Measurements from ENCODE around the gene CSNK2A1.
"Not testable (repeated sequence)": the region's sequence is repeated elsewhere in the genome, so short reads cannot be mapped to it uniquely, and the experiment has no call there.

CSNK2A1 gene

DNA sequence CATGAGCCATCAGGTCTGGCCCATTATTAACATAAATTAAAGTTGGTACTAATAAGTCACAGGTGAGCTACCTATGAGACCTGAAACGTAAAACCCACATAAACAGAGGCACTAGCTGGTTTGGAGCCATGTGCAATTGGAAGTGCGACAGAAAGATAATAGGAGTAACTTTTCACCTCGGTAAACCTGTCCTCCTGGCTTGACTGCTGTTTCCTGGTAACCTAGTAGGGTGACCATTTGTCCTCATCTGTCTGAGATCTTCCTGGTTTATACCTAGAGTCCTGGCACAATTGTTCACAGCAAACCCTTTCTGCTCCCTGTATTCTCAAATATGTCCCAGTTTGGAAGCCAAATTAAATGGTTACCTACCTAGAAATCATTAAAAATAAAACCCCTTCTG lies 88.6 kb downstream of the CSNK2A1 start:
- DNase-seq (ENCODE audit: low read depth), result no peak

DNA sequence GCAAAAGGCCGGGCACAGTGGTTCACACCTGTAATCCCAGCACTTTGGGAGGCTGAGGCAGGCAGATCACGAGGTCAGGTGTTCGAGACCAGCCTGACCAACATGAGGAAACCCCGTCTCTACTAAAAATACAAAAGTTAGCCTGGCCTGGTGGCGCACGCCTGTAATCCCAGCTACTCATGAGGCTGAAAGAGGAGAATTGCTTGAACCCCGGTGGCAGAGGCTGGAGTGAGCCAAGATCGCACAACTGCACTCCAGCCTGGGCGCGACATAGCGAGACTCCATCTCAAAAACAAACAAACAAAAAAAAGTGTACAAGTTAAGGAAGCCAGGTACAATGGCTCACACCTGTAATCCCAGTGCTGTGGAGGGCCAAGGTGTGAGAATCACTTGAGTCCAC lies 91.6 kb downstream of the CSNK2A1 start:
- not testable (repeated sequence) for DNase-seq (ENCODE audit: low read depth)

DNA sequence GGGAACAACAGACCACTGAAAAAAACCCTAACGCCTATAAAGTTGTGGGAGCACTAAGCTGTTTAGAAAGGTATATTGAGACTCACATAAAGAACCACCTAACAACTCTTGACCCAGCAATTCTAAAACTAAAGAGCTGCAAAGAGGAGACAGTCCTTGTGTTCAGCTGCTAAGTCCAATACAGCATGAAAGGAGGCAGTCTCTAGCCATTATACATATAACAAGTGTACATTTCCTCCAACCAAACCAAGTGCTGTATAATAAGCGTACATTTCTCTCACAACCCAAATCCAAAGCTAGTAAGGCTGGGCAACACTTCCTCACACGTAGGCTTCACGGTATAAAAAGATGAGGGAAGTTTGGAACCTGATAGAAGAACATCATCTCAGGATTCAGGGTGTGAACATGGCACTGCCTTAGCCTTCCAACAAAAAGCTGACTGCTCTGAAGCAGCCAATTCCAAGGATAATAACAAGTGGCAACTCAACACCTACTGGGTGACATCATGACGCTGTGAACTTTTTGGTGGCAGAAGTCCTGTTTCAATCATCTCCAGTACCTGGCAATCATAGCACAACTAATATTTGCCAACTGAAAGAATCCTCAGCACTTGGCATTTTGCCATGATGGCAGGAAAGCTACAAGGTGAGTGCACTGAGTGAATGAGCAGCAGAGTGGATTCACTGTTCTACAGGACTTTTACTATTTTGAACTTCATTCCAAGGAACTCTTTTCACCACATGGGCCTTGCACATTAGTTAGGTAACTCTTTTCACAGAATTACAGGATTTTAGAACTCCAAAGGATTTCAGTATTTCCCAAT lies 97.9 kb downstream of the CSNK2A1 start:
- no peak for DNase-seq (ENCODE audit: low read depth)

DNA sequence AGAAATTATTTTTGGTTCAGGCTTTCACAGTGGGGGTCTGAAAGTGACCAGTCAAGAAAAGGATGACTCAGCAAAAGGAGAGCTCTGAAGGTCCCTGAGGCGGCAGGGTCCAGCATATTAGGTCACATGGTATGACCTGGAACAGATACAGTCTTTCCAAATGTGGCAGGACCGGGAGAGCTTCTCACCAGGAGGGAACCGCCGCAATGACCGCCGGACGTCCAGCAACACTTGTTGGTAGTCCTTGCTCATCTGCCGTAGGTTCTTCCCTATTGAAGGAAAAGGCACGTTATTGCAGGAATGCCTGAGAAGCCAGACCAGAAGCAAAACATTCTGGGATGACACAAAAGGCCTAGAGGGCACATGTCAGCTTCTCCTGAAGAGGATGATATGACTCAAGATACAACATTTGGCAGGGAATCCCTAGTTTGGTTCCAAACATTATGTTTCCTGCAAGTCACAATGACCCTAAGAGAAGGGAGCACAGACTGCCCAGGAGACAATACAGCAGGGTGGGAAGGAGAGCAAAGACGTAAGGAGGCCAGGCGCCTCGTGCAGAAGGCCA lies 98.6 kb downstream of the CSNK2A1 start:
- peak; percentile 66 for DNase-seq (ENCODE audit: low read depth)

DNA sequence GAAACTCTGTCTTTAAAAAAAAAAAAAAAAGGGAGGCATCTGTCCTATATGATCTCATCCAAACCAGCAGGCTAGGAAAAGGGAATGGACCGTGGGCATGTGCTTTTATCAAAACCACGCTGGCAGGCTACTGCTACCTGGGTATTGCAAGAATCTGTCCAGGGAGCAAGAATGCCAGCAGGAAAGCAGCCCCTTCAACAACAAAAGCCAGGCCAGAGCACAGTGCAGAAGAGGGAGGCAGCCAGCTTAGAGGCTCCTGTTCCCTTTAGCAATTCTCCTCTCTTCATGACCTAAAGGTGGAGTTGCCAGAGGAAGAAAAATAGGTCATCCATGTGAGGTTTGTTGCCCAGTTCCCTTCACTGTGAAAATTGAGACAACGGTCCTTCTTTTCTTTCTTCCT lies 99.5 kb downstream of the CSNK2A1 start:
- DNase-seq (ENCODE audit: low read depth), result no peak

DNA sequence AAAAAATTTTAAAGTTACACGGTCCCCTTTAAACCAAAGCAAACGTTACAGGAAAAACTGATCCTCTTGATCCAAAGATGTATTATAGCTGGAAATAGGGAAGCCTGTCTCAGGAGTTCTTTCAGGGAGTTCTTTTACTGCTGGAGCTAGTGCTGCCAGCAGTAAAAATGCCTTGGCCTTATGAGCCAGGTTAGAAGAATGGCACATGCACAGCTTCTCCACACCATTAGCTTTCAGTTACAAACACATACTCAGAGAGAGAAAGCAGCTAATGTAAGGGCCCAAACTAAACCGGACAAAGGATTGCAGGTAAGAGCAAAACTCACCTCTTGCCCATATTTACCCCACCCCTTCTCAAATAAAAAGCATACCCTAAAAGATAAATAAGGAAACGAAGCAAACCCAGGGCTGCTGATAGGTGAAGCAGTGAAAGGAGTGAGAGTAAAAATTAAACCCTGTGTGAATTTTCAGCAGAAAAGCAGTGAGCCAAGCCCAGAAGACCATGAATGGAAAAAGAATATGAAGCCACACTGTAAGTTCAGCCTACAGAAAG lies 100.3 kb downstream of the CSNK2A1 start:
- no peak for DNase-seq (ENCODE audit: low read depth)

DNA sequence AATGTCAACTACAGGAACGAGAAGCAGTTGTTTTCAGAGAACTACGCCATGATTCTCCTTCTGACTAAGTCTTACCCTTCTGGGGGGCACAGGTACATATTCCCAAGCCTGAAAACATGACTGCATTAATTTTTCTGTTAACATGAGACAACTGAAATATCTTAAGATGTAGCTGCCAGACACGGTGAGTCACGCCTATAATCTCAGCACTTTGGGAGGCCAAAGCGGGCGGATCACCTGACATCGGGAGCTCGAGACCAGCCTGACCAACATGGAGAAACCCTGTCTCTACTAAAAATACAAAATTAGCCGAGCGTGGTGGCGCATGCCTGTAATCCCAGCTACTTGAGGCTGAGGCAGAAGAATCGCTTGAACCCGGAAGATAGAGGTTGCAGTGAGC lies 103.0 kb downstream of the CSNK2A1 start:
- no peak for DNase-seq (ENCODE audit: low read depth)

DNA sequence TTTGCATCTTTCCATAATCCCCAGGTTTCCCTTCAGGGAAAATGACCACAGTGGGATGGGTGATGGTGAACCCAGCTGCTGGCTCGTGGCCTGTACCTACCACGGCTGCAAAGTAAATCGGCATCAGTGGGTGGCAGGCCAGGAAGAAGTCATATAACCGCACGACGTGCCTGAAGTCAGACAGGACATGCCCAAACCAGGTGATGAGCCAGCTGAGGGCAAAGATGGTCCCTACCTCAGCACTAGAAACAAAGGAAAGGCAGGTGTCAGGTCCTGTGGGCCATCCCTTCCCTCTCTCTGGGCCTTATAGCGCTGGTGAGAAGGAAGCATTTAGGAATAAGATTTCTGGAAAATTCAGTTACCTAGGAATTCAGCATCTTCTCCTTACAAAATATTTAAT lies 103.4 kb downstream of the CSNK2A1 start:
- DNase-seq (ENCODE audit: low read depth), result no peak

DNA sequence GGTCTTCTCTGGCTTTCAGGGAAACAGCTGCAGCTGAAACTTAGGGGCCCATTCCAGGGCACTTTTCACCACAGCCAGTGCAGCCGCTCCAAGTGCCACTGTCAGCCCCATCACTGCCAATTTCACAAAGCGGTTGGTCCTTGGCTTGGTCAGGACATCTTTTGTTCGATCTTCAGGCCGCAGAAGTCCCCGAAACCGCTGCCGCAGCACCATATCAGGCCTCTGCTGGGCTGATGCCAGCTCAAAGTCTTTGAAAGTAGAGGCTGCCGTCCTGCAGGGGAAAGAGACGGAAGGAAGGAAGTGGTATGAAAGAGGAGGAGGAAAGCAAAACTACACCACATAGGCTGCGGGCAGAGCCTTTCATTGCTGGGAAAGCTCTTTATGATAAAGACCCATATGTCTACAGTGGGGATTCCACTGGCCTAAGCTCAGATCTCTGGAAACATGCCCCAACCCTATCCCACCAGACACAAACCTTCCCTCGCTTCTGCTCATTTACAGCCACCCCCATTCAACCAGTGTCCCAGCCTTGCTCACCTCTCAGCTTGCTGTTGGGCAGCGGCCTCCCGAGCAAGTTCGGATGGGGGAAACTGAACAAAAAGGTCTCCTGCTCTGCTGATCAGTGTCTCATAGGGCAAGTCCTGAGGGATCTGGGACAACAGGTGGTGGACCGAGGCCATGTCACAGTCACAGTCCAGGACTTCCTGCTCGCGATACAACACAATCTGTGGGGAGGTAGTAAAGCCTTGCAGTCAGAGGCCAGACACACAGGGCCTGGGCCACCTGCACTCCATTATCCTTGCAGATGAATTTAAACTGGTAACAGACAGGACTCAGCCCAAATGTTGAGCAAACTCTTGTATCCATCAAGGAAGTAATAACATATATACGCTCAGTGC lies 104.8 kb downstream of the CSNK2A1 start:
- DNase-seq (ENCODE audit: low read depth), result no peak

DNA sequence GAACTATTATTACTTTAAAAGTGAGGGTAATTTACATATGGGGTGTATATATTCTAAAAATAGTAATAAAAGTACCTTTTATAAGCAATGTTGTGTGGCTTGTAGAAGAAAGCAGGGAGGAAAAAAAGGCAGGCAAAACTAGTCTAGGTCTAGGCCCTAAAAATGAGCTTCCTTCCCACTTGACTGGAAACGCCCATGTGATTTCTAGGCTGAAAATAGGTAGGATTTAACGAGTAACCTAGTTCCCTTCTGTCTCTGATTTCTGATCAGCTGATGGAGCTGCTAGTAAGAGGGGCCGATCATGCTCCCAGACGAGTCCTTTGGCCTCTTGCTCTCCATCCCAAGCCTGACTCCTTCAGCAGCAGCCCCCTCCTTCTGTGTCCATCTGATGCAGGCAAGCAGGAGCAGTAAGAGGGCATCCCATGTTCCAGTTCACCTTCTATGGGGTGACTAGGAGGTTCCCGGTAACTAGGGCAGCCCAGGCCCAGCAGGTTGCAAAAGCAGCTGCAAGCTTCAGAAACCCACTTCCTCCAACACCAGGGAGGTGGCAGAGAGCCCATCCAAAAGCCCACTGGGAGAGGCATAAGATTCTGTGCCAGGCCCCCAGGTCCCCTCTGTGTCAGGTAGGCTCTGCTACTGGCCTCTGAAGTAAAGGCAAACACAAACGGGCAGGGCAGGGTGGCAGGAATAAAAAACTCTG lies 105.7 kb downstream of the CSNK2A1 start:
- DNase-seq (ENCODE audit: low read depth), result no peak

DNA sequence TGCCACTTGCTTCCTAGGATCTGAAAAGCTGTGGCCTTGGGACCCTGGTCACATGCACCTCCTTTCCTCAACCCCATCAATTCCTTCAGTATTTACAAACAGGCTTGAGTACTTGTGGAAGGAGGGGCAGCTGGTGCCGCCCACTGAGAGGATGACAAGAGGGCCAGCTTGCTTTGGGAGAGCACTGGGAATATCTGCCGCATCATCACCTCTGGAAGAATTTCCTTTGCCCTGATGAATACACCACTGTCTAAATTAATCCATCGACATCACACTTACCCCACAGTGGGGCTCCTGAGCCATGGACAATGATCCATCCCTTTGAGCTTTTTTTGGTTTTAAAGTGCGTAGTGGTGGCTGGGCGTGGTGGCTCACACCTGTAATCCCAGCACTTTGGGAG lies 107.1 kb downstream of the CSNK2A1 start:
- no peak for DNase-seq (ENCODE audit: low read depth)

DNA sequence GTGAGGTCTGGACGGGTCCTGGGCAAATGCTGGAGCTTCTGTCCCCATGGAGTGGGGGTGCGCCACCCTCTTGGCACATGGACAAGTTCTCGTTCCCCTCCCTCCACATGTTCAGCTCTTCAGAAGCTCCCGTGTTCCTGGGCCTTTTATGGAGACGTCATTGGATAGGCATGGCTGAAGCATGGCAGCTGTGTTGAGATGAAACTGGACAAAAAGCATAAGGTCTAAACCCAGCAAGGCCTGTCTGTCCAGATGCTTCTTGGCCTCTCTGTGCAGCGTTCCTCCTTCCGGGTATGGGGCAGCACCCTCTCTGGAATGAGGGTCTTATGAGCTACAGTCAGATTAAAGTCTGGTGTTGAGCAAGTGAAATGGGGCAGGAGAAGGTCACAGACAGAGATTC lies 108.0 kb downstream of the CSNK2A1 start:
- no peak for DNase-seq (ENCODE audit: low read depth)

DNA sequence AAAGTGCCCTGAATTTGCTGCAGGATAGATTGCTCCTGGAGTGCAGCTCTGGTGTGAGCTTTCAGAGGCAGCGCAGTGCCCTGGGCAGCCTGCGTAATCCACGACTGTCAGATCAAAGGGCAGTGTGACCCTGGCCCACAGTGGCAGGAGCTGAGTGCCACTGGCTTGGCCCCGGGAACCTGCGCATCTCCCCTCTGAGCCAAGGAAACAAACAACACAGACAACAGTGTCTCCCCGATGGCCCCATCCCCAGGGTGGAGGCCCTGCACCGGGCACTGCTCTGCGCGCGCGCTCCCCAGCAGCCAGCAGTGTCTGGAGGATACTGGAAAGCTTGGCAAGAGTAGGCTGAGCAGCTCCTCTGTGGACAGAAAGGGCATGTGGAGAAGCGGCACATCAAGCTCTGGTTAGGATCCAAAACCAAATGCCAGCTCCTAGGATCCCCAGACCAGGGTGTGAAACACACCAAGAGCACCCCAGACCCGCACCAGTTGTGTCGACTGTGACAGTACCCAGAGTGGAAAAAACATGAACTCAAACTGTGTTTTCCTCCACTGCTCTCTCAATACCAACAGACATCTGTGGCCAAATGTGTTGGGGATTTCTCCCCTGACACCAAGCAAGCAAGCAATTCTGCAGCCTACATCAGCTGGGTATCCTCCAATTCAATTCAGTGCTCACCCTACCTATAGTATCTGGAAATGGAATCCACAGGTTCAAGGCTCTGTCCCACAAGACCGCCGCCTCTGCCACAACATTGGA lies 108.8 kb downstream of the CSNK2A1 start:
- DNase-seq (ENCODE audit: low read depth), result no peak

DNA sequence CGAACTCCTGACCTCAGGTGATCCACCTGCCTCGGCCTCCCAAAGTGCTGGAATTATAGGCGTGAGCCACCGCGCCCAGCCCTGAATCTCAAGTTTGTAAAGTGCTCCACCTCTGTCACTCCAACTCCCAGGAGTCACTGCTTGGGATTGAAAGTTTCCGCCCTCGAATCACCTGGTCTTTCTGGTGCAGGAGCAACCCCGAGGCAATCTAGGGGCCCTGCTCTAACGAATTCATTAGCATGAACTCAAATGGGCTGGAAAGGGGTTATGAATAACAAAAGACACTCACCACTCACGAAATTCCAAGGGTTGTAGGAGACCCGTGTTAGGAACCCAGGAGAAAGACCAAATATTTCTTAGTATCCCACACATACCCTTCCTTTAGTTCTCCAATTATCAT lies 109.4 kb downstream of the CSNK2A1 start:
- no peak for DNase-seq (ENCODE audit: low read depth)

DNA sequence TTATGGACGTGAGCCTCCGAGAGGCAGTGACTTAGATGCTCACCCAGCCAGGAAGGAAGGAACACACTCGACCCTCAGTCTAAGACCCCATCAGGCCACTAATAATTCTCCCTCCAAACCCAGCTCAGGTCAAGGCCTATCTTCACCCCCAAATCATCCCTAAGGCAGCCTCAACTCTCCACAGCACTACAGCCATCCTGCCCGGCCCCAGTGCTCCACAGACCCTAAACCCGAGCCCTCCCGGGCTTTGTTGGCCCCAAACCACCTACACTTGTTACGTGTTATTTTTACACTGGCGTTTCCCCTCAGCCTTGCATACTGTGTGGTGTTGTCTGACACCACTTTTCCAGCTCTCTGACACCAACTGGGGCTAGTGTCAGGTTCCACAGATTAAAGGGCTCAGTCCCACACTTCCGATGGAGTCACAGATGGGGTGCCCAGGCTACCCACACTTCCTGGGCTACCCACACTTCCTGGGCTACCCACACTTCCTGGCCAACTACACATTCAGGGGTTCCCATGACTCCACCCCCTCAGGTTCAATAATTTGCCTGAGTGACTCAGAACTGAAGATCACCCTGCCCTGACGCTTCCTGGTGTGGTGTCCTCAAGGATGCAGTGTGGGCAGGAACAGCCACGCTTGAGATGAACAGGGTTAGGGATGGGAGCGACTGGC lies 110.2 kb downstream of the CSNK2A1 start:
- DNase-seq (ENCODE audit: low read depth), result no peak

DNA sequence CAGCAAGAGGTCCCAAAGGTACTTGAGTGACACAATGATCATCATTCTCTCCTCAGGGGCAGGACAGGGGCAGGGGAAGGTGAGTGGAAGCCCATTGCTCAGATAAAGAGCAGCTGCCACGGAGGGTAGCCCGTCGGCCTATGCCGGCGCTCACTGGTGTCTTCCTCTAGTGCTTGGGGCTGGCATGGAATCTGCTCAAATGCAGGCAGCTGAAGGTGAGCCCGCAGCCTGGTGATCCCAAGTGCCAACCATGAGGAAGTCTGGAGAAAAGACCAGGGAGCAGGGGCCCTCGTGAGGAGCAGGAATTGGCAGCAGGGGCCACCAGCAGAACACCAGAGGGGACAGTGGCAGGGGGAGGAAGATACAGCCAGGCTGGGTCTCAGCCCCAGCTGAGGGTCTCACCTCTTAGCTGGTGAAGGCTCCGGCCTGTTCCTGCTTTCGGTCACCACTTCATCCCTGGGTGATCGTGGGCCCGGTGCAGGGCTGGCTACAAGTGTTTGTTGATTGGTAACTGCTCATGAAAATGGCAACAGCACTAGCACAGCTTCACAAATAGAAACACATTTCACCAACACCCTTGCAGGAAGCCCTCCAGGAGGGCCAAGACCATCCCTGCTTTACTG lies 110.8 kb downstream of the CSNK2A1 start:
- no peak for DNase-seq (ENCODE audit: low read depth)

DNA sequence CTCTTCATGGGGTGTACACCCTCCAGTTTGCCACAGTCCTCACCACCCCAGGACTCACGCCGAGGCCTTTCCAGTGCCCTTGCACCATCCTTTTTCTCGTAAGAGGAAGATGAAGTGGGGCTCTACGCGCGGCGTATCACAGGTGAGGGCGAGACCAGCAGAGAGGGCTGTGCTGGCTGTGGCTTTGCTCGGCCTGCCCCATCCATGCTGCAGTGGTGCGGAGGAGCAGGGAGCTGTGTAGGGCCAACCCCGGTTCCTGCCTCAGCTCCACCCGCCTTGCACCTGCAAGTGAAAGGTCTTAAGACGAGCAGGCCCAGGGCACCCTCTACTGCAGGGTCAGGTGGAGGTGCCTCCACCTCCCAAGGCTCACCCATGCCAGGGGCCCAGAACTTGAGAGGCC lies 111.4 kb downstream of the CSNK2A1 start:
- DNase-seq (ENCODE audit: low read depth), result no peak

DNA sequence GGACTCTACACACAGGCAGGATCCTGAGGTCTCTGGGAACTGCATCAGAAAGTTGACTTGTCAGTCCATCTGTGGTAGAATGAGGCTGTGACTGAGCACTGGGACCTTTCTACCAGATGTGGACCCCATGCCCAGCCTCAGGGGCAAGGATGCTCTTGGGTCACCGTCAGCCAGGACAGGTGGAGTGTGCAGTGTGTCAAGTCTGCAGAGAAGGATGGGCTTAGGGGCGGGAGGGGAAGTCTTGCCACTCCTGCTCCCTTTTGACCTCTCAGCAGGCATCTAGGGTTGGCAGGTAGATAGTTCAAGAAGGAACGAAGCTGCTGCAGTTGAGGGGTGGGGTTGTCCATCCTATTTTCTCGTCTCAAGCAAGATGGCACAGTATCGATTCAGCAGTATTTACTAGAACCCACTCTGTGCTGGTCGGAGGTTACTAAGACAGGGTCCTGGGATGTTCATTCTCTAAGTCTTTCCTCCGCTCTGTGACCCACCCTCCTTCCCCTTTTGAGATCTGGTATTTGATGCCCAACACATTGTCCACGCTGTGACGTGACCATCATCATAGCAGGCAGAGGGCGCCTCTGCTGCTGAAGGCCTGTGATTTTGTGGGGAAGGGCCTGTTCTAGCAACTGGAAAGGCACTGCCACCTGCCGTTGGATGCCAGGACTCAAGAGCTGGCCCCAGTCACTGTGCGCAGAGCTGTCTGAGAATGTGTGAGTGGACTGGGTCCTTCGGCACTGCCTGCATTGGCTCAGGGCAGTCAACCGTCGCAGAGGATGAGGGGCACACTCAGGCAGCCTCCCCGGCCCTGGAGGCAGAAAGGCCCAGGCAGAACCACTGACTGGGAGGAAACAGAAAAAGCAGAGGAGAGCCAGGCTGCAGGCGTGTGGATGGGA lies 112.3 kb downstream of the CSNK2A1 start:
- DNase-seq (ENCODE audit: low read depth), result peak; percentile 36
